Endothelial cell (in vitro differentiated cells): ENCODE results near the gene NIN. TPM values are rescaled to one million over a fixed set of nuclear protein-coding genes. Genes with fewer than 3 reads are reported as not detected.
"Not testable (repeated sequence)": the region's sequence is repeated elsewhere in the genome, so short reads cannot be mapped to it uniquely, and the experiment has no call there.

Source experiments
- DNase-seq: peaks from one replicate; pipeline ENCODE4 v3.0.0; 2021; ENCODE audit warnings: low spot score
- H3K27ac Mint-ChIP-seq: one replicate; pipeline ENCODE4 v1.8.0; 2021; ENCODE audit warnings: mixed read lengths, inconsistent platforms; ENCODE audit not compliant: unreplicated experiment
- H3K27me3 Mint-ChIP-seq: one replicate; pipeline ENCODE4 v1.8.0; 2021; ENCODE audit warnings: mild to moderate bottlenecking, moderate library complexity, mixed read lengths, inconsistent platforms; ENCODE audit not compliant: unreplicated experiment
- H3K36me3 Mint-ChIP-seq: one replicate; pipeline ENCODE4 v1.8.0; 2021; ENCODE audit warnings: mild to moderate bottlenecking, low read depth, mixed read lengths, inconsistent platforms; ENCODE audit not compliant: unreplicated experiment
- H3K4me1 Mint-ChIP-seq: one replicate; pipeline ENCODE4 v1.8.0; 2021; ENCODE audit warnings: mild to moderate bottlenecking, mixed read lengths, inconsistent platforms; ENCODE audit not compliant: unreplicated experiment
- H3K4me3 Mint-ChIP-seq: one replicate; pipeline ENCODE4 v1.8.0; 2021; ENCODE audit warnings: mild to moderate bottlenecking, mixed read lengths, inconsistent platforms; ENCODE audit not compliant: unreplicated experiment
- H3K9me3 Mint-ChIP-seq: one replicate; pipeline ENCODE4 v1.8.0; 2021; ENCODE audit warnings: mixed read lengths, inconsistent platforms; ENCODE audit not compliant: unreplicated experiment
- total RNA-seq: library from RNA; stranded (reverse); fragmentation: NEBNext Ultra II Directional; extraction: Animal tissue kit (Norgen Biotek cat#: 25700); gene quantifications from one replicate; pipeline ENCODE4 v1.2.1, GENCODE V29; 2021; ENCODE audit not compliant: unreplicated experiment
- TF ChIP-seq, protein P1 (sequence below): fragments of 200-600 bp; sonication (generic); IDR thresholded peaks from one replicate; pipeline ENCODE4 v1.5.0; 2021; ENCODE audit warnings: antibody characterized with exemption; ENCODE audit not compliant: unreplicated experiment

Gene NIN
- total RNA-seq, 1 donor from 2014 or later, result 50.0 TPM

- Mint-ChIP-seq H3K9me3 (no peaks in the 10 kb centered on the region), H3K27me3 (peaks cover 1% of the 10 kb centered on the region), H3K36me3 (peaks cover 18% of the 10 kb centered on the region), H3K4me1 (no peaks in the 10 kb centered on the region), H3K4me3 (no peak overlapping the region), H3K27ac (no peak overlapping the region)
- no peak for DNase-seq
- TF ChIP-seq, protein P1, sequence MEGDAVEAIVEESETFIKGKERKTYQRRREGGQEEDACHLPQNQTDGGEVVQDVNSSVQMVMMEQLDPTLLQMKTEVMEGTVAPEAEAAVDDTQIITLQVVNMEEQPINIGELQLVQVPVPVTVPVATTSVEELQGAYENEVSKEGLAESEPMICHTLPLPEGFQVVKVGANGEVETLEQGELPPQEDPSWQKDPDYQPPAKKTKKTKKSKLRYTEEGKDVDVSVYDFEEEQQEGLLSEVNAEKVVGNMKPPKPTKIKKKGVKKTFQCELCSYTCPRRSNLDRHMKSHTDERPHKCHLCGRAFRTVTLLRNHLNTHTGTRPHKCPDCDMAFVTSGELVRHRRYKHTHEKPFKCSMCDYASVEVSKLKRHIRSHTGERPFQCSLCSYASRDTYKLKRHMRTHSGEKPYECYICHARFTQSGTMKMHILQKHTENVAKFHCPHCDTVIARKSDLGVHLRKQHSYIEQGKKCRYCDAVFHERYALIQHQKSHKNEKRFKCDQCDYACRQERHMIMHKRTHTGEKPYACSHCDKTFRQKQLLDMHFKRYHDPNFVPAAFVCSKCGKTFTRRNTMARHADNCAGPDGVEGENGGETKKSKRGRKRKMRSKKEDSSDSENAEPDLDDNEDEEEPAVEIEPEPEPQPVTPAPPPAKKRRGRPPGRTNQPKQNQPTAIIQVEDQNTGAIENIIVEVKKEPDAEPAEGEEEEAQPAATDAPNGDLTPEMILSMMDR, result no peak
Measured at GRCh38 chr14:50820786-50821509, 10.0 kb downstream of the NIN start.

GRCh38 chr14:50819303-50819702, 11.7 kb downstream of the NIN start:
- H3K36me3 Mint-ChIP-seq, result peaks cover 28% of the 10 kb centered on the region
- not testable (repeated sequence) for H3K4me1 Mint-ChIP-seq, H3K27ac Mint-ChIP-seq, H3K27me3 Mint-ChIP-seq, DNase-seq, H3K4me3 Mint-ChIP-seq, H3K9me3 Mint-ChIP-seq

- Mint-ChIP-seq H3K27me3 (no peaks in the 10 kb centered on the region), H3K36me3 (peaks cover 15% of the 10 kb centered on the region), H3K4me3 (no peak overlapping the region), H3K9me3 (no peaks in the 10 kb centered on the region), H3K27ac (no peak overlapping the region), H3K4me1 (peaks cover 3% of the 10 kb centered on the region)
- DNase-seq, result no peak
- TF ChIP-seq, protein P1, result no peak
Measured at GRCh38 chr14:50816395-50817047, 14.4 kb downstream of the NIN start.

DNA sequence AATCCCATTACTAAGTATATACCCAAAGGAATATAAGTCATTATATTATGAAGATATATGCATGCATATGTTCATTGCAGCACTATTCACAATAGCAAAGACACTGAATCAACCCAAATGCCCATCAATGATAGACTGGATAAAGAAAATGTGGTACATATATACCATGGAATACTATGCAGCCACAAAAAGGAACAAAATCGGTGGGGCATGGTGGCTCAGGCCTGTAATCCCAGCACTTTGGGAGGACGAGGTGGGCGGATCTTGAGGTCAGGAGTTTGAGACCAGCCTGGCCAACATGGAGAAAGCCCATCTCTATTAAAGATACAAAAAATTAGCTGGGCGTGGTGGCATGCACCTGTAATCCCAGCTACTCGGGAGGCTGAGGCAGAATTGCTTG, 15.4 kb downstream of the NIN start:
- peaks cover 15% of the 10 kb centered on the region for H3K36me3 Mint-ChIP-seq
- H3K9me3 Mint-ChIP-seq, H3K4me1 Mint-ChIP-seq, H3K4me3 Mint-ChIP-seq, DNase-seq, H3K27ac Mint-ChIP-seq, H3K27me3 Mint-ChIP-seq: not testable (repeated sequence)

DNA sequence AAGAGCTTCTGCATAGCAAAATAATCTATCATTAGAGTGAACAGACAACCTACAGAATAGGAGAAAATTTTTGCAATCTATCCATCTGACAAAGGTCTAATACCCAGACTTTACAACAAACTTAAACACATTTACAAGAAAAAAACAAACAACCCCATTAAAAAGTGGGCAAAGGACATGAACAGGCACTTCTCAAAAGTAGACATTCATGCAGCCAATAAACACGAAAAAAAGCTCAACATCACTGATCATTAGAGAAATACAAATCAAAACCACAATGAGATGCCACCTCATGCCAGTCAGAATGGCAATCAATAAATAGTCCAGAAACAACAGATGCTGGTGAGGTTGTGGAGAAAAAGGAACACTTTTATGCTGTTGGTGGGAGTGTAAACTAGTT, 15.9 kb downstream of the NIN start:
- H3K4me1 Mint-ChIP-seq, H3K4me3 Mint-ChIP-seq, H3K27me3 Mint-ChIP-seq, H3K9me3 Mint-ChIP-seq, H3K27ac Mint-ChIP-seq, DNase-seq: not testable (repeated sequence)
- H3K36me3 Mint-ChIP-seq, result peaks cover 15% of the 10 kb centered on the region

- Mint-ChIP-seq H3K27me3 (no peaks in the 10 kb centered on the region), H3K4me3 (no peak overlapping the region), H3K4me1 (peaks cover 3% of the 10 kb centered on the region), H3K9me3 (no peaks in the 10 kb centered on the region), H3K36me3 (peaks cover 15% of the 10 kb centered on the region), H3K27ac (no peak overlapping the region)
- TF ChIP-seq, protein P1, result no peak
- no peak for DNase-seq
Measured at GRCh38 chr14:50814161-50814560, 16.8 kb downstream of the NIN start.
